ENCODE data around the gene HSPB7. TPM values are rescaled to one million over a fixed set of nuclear protein-coding genes. Genes with fewer than 3 reads are reported as not detected.

Gene HSPB7
- total and polyA plus RNA-seq, 4 donors = 0.28 to 1.4 (median 0.35) TPM

DNA sequence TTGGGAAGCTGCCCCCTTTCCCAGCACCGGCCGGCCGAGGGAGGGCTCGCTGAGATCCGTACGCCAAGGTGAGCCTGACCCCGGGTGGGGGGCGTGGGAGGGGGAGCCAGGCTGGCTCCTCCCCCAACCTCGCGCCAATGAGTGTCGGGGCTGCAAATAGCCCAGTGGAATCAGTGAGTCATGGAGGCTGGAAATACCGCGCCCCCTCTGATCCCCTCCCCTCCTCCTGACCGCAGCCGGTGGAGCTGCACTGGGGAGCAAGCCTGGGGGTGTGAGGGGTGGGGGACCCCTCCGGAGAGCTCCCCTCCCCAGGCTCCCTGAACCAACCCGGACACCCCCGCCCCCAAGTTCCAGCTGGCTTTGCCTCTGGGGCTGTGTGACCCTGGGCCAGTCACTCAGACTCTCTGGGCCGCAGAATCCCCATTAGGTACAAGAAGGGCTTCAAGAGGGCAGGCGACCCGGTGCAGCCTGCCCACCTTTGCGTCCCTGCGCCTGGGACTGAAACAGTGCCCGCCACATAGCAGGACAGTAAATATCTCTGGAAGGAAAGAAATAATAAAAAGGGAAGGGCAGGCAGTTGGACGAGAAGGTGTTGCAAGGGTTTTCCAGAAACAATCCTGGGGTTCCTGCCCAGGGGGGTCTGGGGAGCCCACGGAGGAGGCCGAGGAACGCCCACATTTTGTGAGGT, 4.5 kb downstream of the HSPB7 start:
- peaks cover 0 to 10% (median 6%) of the 10 kb centered on the region in 4 donors for H3K4me1 ChIP-seq (ENCODE audit: control insufficient read depth in 4 of 4, insufficient read depth in 4 of 4, low read length in 3 of 4)
- no peak overlapping the region for H3K9ac ChIP-seq (ENCODE audit: low read depth in 1 of 2, low read length in 2 of 2)
- TF ChIP-seq, protein P1, sequence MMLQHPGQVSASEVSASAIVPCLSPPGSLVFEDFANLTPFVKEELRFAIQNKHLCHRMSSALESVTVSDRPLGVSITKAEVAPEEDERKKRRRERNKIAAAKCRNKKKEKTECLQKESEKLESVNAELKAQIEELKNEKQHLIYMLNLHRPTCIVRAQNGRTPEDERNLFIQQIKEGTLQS (IDR thresholded peaks at IDR 0.05) = peak; percentile 74
- TF ChIP-seq JUND (IDR thresholded peaks at IDR 0.05) (peak; percentile 79 to 81), HNF4A (conservative IDR thresholded peaks at IDR 0.05) (no peak), GABPA (IDR thresholded peaks at IDR 0.05 in 1 of 2, conservative IDR thresholded peaks at IDR 0.05 in 1 of 2) (no peak), TAF1 (conservative IDR thresholded peaks at IDR 0.05) (no peak)
- no peaks in the 10 kb centered on the region for H3K36me3 ChIP-seq (ENCODE audit: control insufficient read depth in 4 of 4, insufficient read depth in 3 of 4, low read depth in 1 of 4, low read length in 3 of 4)
- peak overlapping the region in 1 of 3 donors; percentile 41 for H3K4me3 ChIP-seq (ENCODE audit: low read depth in 1 of 3, low read length in 3 of 3)
- no peaks in the 10 kb centered on the region for H3K9me3 ChIP-seq (ENCODE audit: control insufficient read depth in 4 of 4, low read length in 3 of 4)
- DNase-seq (ENCODE audit: low spot score) = no peak
- H3K27me3 ChIP-seq (ENCODE audit: control insufficient read depth in 4 of 4, insufficient read depth in 4 of 4, low read length in 3 of 4) = no peaks in the 10 kb centered on the region
- WGBS = 32% methylated on average over 28 of the region's 28 CpGs
- peak overlapping the region; percentile 25 to 58 for H3K27ac ChIP-seq (ENCODE audit: low read depth in 1 of 2, low read length in 2 of 2)

DNA sequence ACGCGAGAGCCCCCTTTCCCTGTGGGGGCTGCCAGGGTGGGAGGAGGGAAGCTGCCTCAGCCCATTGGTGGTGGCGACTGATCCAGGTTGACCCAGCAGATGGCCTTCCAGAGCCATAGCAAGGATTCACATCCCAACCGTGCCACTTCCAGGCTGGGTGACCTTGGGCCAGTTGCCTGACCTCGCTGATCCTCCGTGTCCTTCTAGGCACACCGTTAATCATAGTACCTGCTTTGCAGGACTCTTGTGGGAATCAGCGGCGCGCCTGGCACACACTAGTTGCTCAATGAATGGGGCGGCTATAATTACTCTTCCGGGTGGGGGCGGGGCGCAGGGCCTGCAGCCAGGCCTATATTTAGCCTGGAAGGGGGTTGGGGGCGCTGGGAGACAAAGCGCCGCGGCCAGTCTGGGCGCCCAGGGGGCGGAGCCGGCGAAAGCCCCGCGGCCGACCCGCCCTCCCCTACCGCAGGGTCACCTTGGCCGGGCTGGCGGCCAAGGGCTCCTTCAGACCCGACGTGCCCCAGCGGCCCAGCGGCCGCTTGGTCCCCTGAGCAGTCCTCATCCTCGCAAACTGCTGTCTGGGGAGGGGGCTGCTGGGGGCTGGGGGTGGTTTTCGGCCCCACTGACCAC, 5.1 kb downstream of the HSPB7 start:
- peaks cover 0 to 10% (median 6%) of the 10 kb centered on the region in 4 donors for H3K4me1 ChIP-seq (ENCODE audit: control insufficient read depth in 4 of 4, insufficient read depth in 4 of 4, low read length in 3 of 4)
- peak overlapping the region in 1 of 2 donors; percentile 25 for H3K27ac ChIP-seq (ENCODE audit: low read depth in 1 of 2, low read length in 2 of 2)
- H3K27me3 ChIP-seq (ENCODE audit: control insufficient read depth in 4 of 4, insufficient read depth in 4 of 4, low read length in 3 of 4) = no peaks in the 10 kb centered on the region
- no peak overlapping the region for H3K9ac ChIP-seq (ENCODE audit: low read depth in 1 of 2, low read length in 2 of 2)
- 5% methylated on average over 36 of the region's 36 CpGs for whole genome bisulfite sequencing
- H3K36me3 ChIP-seq (ENCODE audit: control insufficient read depth in 4 of 4, insufficient read depth in 3 of 4, low read depth in 1 of 4, low read length in 3 of 4) = no peaks in the 10 kb centered on the region
- no peaks in the 10 kb centered on the region for H3K9me3 ChIP-seq (ENCODE audit: control insufficient read depth in 4 of 4, low read length in 3 of 4)
- peak overlapping the region in 1 of 3 donors; percentile 41 for H3K4me3 ChIP-seq (ENCODE audit: low read depth in 1 of 3, low read length in 3 of 3)
- TF ChIP-seq TAF1 (conservative IDR thresholded peaks at IDR 0.05) = no peak
- peak in 1 of 2 donors; percentile 12 for TF ChIP-seq RXRA (IDR thresholded peaks at IDR 0.05)
- no peak for TF ChIP-seq NR2F2 (IDR thresholded peaks at IDR 0.05)
- peak; percentile 27 for TF ChIP-seq SP1 (IDR thresholded peaks at IDR 0.05)
- TF ChIP-seq, protein P2, sequence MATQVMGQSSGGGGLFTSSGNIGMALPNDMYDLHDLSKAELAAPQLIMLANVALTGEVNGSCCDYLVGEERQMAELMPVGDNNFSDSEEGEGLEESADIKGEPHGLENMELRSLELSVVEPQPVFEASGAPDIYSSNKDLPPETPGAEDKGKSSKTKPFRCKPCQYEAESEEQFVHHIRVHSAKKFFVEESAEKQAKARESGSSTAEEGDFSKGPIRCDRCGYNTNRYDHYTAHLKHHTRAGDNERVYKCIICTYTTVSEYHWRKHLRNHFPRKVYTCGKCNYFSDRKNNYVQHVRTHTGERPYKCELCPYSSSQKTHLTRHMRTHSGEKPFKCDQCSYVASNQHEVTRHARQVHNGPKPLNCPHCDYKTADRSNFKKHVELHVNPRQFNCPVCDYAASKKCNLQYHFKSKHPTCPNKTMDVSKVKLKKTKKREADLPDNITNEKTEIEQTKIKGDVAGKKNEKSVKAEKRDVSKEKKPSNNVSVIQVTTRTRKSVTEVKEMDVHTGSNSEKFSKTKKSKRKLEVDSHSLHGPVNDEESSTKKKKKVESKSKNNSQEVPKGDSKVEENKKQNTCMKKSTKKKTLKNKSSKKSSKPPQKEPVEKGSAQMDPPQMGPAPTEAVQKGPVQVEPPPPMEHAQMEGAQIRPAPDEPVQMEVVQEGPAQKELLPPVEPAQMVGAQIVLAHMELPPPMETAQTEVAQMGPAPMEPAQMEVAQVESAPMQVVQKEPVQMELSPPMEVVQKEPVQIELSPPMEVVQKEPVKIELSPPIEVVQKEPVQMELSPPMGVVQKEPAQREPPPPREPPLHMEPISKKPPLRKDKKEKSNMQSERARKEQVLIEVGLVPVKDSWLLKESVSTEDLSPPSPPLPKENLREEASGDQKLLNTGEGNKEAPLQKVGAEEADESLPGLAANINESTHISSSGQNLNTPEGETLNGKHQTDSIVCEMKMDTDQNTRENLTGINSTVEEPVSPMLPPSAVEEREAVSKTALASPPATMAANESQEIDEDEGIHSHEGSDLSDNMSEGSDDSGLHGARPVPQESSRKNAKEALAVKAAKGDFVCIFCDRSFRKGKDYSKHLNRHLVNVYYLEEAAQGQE (IDR thresholded peaks at IDR 0.05) = no peak
- TF ChIP-seq FOXA2 (IDR thresholded peaks at IDR 0.05) = no peak
- TF ChIP-seq, protein P3, sequence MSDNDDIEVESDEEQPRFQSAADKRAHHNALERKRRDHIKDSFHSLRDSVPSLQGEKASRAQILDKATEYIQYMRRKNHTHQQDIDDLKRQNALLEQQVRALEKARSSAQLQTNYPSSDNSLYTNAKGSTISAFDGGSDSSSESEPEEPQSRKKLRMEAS (IDR thresholded peaks at IDR 0.05) = no peak
- no peak for TF ChIP-seq YY1 (IDR thresholded peaks at IDR 0.05)
- TF ChIP-seq RAD21 (IDR thresholded peaks at IDR 0.05) = peak in 1 of 2 donors; percentile 39
- TF ChIP-seq HNF4A (conservative IDR thresholded peaks at IDR 0.05) = no peak
- no peak for TF ChIP-seq FOXA1 (IDR thresholded peaks at IDR 0.05)
- TF ChIP-seq EGR1 (IDR thresholded peaks at IDR 0.05; ENCODE audit: low read depth in 2 of 2) = no peak
- no peak for TF ChIP-seq GABPA (IDR thresholded peaks at IDR 0.05 in 1 of 2, conservative IDR thresholded peaks at IDR 0.05 in 1 of 2)
- no peak for TF ChIP-seq JUND (IDR thresholded peaks at IDR 0.05)
- TF ChIP-seq, protein P1 (IDR thresholded peaks at IDR 0.05) = no peak
- TF ChIP-seq, protein P4, sequence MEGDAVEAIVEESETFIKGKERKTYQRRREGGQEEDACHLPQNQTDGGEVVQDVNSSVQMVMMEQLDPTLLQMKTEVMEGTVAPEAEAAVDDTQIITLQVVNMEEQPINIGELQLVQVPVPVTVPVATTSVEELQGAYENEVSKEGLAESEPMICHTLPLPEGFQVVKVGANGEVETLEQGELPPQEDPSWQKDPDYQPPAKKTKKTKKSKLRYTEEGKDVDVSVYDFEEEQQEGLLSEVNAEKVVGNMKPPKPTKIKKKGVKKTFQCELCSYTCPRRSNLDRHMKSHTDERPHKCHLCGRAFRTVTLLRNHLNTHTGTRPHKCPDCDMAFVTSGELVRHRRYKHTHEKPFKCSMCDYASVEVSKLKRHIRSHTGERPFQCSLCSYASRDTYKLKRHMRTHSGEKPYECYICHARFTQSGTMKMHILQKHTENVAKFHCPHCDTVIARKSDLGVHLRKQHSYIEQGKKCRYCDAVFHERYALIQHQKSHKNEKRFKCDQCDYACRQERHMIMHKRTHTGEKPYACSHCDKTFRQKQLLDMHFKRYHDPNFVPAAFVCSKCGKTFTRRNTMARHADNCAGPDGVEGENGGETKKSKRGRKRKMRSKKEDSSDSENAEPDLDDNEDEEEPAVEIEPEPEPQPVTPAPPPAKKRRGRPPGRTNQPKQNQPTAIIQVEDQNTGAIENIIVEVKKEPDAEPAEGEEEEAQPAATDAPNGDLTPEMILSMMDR (IDR thresholded peaks at IDR 0.05; ENCODE audit: low read depth, low read length, missing input control) = no peak
- peak; percentile 75 for DNase-seq (ENCODE audit: low spot score)
